ENCODE measurements around the gene TLR10.

Gene TLR10

GRCh38 chr4:38733663-38734062, 49.1 kb downstream of the TLR10 start:
- no peak for DNase-seq (ENCODE audit: low spot score)
- no peak for FAIRE-seq

DNA sequence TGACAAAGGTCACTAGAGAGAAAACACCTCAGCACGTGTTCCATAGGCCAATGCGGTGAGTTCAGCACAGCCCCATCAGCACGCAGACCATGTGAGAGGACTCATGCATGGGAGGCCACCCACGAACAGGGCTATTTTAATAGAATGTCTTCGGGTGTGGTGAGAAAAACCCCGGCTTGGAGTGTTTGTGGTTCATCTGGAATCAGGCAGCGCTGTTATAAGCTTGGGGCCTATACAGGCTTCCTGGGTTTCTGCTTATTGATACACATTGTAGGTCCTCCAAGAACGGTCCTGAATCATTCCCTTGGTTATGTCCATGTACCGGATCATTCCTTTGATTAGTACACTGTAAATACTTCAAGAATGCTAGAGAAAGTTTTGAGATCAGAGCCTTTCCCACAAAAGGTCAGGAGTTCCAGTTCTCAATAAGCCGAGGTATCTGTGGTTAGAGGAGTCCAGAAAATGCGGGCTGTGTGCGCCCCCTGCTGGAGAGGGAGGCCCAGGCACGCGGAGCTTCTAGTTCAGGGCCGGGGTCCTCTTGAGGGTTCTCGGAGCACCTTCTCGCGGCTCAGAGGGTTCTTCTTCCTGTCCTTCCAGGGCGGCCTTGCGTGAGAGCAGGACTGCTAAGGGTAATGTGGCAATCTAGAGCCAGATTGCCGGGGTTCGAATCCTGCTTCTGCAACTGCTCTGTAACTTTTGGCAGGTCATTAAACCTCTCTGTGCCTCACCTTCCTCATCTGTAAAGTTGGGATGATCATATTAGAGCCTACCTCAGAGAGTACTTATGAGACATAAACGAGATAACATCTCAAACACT, 51.8 kb downstream of the TLR10 start:
- no peak for FAIRE-seq
- DNase-seq (ENCODE audit: low spot score) = peak; percentile 81

DNA sequence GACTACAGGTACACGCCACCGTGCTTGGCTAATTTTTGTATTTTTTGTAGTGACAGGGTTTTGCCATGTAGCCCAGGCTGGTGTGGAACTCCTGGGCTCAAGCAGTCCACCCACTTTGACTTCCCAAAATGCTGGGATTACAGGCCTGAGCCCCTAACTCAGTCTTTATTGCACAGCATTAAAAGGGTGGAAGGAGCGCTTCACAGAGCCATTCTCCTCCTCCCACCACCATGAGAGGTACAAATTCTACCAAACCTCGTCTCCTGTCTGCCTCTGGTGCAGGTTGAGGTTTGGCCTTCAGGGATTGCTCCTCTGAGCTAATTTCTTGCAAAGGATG, 52.3 kb downstream of the TLR10 start:
- DNase-seq (ENCODE audit: low spot score) (no peak), FAIRE-seq (no peak)

DNA sequence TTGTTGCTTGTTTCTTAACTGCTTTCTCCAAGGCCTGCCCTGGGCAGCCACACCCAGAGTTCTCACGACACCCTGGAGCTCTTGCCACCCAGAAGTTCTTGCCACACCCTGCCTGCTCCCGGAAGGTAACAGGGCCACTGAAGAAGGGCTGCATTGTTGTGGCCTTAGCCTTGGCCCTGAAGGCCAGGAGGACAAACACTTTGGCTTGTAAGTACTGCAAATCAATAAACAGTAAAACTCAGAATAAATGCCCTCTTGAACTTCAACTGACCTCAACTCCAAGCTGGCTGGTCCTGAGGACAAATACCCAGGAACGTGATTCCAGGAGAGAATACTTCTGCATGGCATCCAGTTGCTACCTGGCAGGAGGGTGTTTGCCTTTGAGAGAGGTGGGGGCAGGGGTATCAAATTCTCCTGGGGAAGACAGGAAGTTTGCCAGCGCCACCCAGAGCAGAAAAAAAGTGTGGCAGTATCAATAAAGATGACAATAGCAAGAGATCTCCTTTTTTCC, 54.1 kb downstream of the TLR10 start:
- DNase-seq (ENCODE audit: low spot score) (peak; percentile 16), FAIRE-seq (no peak)

DNA sequence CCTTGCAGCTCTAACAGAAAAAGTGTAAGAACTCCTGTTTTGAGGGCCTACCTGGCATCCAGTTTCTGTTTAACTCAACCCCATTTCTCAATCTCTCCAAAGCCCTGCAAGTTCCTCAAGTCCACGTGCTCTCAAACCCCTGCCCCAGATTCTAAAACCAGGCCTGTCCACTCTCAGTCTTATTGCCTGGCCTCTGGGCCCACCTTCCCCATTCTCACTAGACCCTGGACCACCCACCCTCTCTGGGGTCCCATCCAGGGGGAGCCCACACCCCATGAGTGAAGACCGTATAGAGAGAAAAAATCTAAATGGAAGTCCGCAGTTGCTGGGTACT, 58.3 kb downstream of the TLR10 start:
- DNase-seq (ENCODE audit: low spot score) = no peak
- no peak for FAIRE-seq

- FAIRE-seq = no peak
- no peak for DNase-seq (ENCODE audit: low spot score)
Measured at GRCh38 chr4:38723726-38724474, 58.9 kb downstream of the TLR10 start.

DNA sequence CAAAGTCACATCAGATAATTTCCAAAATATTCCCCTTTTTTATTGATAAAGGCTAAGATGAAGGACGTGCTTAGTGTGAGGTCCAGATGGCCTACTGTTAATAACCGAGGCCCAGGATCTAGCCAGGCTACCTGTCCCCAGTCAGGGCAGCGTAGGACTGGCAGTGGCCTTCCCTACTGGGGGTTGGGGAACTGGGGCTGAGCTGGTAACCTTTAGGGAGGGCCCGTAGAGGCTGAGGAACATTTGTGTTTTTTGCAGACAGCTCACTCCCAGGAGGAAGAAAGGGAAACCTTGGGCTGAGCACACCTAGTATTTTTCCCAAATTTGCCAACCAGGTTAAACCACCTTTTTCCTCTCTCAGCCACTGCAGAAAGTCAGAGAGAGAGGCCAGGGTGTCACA, 59.7 kb downstream of the TLR10 start:
- FAIRE-seq (no peak), DNase-seq (ENCODE audit: low spot score) (no peak)

Data from urothelium cell line (cell line).